Smooth muscle cell of the brain vasculature (primary cell): ENCODE results near the gene CPEB2.
"Not testable (repeated sequence)": the region's sequence is repeated elsewhere in the genome, so short reads cannot be mapped to it uniquely, and the experiment has no call there.

Experiments
- DNase-seq: peaks from one replicate; pipeline ENCODE4 v3.0.0-alpha.2; 2012; ENCODE audit warnings: low read depth, low spot score

CPEB2 gene

DNA sequence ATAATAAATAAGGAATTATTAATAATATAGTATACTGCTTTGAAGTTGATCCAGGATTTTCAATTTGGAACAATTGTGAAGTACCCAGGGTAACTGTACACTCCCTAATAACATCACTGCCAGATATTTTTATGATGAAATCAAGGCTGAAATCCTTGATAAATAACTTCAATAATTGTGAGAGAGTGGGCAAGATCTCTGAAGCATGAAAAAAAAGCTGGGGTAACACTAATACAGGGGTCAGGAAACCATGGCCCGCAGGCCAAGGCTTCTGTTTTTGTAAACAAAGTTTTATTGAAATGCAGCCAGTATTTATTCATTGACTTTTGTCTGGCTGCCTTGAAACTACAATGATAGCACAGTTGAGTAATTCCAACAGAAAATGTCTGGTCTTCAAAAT, 41.6 kb downstream of the CPEB2 start:
- DNase-seq: no peak

DNA sequence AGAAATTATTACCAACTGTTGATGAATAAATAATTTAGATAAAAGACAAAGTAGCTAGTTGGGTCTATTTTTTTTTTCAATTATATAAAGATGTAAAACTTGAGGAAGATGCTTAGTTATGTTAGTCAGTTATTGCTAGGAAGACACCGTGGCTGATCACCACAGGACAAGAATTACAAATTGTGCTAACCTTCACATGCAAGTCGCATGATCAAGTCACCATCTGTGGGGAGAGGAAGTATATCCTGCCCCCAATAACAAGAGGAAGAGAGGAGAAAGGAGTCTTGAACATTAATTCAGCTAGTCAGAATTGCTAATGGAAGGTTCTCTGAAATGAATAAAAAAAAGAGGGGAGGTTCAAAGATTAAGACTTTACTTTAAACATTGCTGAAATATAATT, 52.3 kb downstream of the CPEB2 start:
- DNase-seq: no peak

DNA sequence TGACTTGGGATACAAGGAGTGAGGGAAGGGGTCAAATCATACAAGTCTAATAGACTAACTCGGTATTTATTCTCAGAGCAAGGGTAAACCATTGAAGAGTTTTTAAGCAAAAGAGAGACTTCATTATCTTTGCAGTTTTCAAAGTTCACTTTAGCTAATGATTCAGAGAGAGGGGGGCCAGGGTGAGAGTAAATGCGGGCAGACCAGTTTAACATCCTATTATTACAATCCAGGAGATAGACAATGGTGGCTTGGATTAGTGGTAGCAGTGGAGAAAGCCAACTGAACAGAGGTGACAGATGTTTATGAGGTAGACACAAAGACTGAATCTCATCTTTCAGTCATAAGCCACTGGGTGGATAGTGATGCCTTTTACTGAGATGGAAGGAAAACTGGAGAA, 57.9 kb downstream of the CPEB2 start:
- DNase-seq: no peak

DNA sequence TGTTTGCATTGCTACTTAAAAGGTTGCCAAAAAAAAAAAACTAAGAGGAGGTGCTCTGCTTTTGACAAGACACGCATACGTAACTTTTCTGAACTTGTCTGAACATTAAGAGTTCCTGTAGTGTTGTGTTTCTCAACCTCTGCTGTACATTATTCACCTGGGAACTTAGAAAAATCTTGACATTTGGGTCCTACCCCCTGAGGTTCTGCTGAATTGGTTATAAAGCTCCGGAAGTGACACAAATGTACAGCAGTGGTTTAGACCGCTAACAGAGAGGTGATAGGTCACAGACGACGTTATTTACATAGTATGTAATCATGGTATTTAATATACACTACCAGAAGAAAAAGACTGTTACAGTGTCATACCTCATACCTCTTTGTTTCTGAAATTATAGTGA, 61.1 kb downstream of the CPEB2 start:
- peak; percentile 32 for DNase-seq

DNA sequence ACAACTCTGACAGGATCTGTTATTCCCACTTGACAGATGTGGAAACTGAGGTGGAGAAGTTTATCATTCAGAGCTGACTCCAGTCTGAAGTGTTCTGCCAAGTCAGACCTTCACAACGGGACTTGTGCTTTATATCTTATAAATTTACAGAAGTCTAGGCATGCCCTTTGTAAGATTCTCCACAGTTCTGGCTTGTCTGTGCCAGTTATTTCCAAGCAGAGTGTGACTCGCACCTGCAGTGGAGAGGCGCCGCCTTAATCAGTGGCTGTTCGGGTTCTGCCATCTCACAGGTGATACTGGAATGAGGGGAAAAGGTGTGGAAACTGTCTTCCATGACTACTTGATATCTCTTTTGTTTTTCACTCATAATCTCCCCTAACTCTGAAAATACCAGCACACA, 63.2 kb downstream of the CPEB2 start:
- no peak for DNase-seq

DNA sequence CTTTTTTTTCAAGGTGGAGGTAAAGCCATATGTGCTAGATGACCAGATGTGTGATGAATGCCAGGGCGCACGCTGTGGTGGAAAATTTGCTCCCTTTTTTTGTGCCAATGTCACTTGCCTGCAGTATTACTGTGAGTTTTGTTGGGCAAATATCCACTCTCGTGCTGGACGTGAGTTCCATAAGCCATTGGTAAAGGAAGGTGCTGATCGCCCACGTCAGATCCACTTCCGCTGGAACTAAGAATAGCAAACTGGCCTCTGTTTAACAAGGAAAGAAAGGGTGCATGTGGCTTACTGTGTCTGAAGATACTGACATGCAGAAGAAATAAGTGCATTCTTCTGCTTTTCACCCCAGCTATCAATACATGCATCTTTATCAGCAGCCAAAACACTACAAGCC, 63.9 kb downstream of the CPEB2 start:
- no peak for DNase-seq

DNA sequence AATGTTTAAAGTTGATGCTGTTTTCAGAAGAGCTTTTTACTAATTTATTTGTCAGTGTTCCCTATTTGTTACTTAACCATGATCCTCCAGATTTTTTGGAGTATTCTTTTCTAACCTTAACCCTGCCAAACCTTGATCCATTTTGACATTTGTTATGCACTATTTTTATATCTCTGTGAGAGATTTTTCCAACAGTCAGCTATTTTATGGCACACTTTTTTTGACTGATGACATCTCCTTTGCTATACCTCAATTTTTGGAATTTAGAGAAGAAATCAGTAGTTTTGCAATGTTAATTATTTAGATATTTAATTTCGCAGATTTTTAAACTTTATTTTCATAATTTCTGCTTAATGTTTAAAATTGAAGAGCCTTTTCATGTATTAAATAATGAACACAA, 66.0 kb downstream of the CPEB2 start:
- no peak for DNase-seq

DNA sequence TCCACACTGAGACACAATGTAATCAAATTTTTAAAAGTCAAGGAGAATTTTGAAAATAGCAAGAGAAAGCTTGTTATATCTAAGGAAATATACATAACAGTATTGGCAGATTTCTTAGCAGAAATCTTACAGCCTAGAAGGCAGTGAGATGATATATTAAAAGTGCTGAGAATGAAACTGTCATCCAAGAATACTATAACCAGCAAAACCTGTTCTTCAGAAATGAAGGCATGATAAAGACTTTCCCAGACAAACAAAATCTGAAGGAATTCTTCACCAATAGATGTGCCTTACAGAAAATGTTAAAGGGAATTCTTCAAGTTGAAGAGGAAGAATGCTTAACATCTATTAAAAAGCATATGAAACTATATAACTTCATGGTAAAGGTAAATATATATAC, 73.6 kb downstream of the CPEB2 start:
- no peak for DNase-seq

DNA sequence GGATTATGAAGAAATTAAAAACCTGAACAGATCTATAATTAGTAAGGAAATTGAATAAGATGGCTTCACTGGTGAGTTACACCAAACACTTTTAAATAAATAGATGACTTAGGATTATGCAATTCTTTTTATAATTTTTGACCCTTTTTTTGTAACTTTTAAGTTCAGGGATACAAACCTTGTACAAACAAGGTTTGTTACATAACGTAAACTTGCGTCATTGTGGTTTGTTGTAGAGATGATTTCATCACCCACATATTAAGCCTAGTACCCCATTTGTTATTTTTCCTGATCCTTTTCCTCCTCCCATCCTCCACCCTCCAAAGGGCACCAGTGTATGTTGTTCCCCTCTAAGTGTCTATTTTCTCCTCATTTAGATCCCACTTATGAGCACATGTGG, 75.7 kb downstream of the CPEB2 start:
- DNase-seq: peak; percentile 45

DNA sequence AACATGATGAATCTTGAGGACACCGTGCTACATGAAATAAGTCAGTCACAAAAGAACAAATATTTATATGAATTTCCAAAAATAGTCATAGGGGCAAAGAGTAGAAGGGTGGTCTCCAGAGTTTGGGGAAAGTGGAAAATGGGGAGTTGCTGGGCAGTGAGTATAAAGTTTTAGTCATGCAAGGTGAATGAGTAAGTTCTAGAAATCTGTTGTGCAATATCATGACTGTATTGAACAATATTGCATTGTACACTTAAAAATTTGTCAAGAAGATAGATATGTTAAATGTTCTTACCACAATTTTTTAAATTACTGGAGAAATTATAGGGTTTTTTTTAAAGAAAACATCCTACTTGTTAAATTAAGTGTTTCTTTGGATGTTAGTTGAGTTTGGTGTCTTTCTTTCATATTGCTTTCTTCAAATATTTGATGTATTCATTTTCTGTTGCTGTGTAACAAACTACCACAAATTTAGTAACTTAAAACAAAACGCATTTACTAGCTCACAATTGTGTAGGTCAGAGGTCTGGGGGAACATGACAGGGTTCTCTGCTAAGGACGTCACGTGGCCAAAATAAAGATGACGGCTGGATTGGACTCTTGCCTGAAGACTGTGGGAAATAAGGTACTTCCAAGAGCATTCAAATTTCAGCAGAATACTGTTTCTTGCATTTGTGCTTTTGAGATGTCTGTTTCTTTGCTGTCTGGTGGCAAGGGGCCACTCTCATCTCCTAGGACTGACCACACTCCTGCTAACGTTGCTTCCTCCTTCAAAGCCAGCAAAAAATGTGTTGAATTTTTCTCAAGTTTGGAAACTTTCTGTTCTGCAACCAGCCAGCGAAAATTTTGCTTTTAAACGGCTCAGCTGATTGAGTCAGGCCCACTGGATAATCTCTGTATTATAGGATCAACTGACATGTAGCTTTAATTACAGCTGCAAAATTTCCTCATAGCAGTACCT, 76.7 kb downstream of the CPEB2 start:
- no peak for DNase-seq

DNA sequence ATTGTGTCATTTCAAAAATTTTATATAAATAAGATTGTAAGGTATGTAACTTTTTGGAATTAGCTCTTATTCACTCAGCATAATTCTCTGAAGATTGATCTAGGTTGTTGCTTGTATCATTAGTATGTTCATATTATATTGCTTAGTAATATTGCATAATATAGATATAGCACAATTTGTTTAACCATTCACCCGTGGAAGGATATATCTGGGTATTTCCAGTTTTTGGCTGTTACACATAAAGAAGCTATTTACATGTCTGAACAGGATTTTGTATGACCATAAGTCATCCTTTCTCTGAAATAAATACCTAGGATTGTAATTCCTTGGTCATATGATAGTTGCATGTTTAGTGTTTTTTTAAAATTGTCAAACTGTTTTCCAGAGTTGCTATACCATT, 82.5 kb downstream of the CPEB2 start:
- DNase-seq: no peak

DNA sequence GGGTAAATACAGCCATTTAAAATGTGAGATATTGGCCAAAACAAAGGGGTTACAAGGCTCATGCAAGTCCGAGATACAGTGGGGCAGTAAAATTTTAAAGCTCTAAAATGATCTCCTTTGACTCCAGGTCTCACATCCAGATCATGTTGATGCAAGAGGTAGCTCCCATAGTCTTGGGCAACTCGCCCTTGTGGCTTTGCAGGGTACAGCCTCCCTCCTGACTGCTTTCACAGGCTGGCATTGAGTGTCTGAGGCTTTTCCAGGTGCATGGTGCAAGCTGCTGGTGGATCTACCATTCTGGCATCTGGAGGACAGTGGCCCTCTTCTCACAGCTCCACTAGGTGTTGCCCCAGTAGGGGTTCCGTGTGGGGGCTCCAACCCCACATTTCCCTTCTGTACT, 83.5 kb downstream of the CPEB2 start:
- not testable (repeated sequence) for DNase-seq

DNA sequence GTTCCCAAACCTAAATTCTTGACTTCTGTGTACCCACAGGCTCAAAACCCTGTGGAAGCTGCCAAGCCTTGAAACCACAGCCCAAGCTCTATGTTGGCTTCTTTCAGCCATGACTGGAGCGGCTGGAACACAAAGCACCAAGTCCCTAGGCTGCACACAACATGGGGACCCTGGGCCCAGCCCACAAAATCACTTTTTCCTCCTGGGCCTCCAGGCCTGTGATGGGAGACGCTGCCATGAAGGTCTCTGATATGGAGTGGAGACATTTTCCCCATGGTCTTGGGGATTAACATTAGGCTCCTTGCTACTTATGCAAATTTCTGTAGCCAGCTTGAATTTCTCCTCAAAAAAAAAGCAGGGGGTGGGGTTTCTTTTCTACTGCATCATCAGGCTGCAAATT, 84.0 kb downstream of the CPEB2 start:
- DNase-seq: not testable (repeated sequence)

DNA sequence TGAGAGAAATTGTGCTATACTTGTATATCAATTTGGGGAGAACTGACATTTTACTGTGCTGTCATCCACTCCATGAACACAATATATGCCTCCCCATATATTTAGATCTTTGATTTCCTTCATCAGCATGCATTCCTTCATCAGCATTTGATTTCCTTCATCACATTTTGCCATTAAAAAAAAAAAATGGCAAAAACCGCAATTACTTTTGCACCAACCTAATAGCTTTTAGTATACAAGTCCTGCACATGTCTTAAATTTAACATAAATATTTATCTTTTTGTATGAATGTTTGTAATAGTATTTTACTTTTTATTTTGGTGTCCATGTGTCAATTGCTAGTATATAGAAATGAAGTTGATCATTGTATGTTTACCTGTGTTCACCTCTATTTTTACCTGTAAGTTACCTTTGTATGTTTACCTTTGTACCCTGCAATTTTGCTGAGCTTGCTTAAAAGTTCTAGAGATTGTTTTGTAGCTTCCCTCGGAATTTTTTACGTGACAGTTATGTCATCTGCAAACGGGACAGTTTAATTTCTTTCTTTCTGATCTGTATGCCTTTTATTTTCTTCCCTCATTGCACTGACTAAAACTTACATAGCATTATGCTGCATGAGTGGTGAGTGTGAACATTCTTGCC, 86.2 kb downstream of the CPEB2 start:
- DNase-seq: no peak

DNA sequence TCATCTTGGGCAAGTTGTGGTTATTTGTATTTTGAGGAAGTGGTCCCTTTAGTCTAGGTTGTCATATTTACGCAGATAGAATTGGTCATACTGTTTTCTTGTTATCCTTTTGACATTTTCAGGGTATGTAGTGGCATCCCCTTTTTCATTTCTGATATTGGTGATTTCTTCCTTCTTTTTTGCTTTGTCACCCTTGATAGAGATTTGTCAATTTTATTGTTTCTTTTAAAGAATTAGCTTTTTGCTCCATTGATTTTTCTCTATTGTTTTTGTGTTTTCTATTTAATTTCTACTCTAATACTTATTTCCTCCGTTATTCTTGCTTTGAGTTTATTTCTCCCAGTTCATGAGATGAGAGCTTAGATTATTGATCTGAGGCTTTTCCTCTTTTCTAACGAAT, 87.7 kb downstream of the CPEB2 start:
- DNase-seq: no peak

DNA sequence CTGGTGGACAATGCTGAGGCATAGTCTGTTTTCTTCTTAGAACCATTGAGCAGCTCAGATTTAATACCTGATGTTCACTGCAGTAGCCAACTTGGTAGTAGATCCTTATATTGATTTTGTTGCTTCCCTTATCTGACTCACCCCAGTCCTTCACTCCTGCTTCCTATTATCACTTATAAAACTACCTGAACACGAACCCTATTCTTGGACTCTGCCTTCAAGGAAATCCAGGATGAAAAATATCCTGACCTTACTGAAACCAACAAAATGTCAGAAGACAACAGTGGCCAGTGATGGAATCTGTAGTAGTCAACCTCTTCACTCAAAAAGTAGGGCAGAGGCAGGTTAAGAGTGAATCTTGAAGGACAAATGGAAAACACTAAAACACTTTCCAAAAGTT, 98.1 kb downstream of the CPEB2 start:
- DNase-seq: no peak

DNA sequence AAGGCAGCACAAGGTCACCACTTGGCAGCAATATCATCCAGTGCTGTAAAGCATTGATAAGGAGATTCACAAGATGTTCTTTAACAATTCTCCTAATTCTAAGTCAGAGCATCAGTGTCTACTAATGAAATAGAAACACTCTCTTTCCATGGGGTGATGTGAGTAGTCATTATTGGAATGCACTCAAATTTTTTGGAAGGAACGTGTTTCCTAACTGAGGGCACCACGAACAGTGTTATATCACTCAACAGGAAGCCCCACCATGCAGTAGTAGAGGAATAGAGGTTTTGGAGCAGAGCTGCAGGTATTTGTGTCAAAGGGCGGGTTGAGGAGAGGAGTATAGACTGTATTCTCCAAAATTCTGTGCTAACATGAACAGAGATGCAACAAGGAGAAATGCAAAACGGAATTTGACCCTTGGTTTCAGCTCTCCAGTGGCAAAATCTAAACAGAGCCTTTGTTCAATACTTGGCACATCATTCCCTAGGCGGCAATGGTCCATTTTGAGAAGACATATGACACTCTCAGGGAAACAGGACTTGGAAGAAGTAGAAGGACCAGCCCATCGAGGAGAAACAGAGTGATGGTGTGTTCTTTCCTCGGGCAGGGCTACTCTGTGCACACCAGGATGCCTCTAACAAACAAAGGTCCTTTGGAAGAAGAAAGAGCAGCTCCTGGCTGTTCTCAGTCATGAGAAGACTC, 98.9 kb downstream of the CPEB2 start:
- DNase-seq: no peak

DNA sequence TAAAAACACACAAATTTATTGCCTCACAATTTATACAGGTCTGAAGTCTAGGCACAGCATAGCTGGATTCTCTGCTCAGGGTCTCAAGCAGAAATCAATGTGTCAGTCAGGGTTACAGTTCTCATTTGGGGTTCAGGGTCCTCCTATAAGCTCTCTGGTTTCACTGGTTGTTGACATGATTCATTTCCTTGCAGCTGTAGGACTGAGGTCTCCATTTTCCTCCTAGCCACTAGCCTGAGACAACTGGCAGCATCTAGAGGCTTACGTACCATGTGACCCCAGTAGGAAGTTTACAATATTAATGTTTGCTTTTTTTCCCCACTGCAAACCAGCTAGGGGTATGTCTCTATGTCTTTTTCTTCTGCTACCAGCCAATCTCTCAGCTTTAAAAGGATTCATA, 102.5 kb downstream of the CPEB2 start:
- DNase-seq: no peak

DNA sequence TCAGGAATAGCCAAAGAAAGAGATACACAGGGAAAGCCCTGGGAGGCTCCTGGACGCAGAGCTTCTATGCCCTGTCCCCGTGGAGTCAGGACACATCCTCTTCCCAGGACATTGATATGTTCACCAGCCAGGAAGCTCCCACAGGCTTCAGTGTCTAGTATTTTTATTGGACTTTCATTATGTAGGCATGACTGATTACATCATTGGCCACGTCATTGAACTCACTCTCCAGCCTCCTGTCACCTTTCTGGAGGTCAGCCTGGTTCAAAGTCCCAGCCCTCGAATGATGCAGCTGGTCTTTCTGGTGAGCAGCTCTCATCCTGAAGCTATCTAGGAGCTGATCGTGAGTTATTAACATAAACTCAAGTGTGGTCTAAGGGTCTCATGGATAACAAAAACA, 104.1 kb downstream of the CPEB2 start:
- DNase-seq: no peak

DNA sequence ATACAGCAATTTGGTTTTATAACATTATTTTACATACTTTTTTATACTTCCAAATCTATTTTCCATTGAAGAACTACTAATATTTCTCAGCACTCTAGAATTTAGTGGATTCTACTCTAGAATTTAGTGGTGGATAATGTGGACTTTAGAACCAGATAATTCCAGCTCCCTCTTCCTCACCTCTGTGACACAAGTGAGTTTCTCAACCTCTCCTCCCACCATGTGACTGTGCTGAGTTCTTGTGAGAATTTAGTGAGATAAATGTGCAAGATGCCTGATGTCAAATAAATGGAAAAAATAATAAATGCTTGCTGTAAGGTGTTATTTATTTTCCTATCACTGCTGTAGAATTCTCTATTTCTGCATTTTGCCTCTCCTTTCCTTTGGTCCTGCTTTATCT, 107.3 kb downstream of the CPEB2 start:
- no peak for DNase-seq

DNA sequence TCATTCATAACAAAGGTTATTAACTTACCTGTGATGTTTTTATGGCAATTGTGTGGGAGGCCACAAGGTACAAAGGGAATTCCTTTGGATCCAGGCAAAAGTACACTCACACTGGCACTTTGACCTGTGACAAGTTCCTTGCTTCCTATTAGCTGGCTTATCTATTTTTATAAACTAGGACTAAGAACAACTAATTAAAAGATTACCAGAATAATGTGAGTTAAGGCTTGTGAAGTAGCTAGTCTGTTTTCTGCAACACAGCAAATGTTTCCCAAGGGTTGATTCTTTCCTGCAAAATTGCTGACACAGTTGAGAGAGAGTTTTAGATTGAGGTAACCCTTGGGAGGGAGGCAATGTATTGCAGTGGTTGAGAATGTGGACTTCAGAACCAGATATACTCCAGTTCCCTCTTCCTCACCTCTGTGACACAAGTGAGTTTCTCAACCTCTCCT, 107.9 kb downstream of the CPEB2 start:
- DNase-seq: no peak

DNA sequence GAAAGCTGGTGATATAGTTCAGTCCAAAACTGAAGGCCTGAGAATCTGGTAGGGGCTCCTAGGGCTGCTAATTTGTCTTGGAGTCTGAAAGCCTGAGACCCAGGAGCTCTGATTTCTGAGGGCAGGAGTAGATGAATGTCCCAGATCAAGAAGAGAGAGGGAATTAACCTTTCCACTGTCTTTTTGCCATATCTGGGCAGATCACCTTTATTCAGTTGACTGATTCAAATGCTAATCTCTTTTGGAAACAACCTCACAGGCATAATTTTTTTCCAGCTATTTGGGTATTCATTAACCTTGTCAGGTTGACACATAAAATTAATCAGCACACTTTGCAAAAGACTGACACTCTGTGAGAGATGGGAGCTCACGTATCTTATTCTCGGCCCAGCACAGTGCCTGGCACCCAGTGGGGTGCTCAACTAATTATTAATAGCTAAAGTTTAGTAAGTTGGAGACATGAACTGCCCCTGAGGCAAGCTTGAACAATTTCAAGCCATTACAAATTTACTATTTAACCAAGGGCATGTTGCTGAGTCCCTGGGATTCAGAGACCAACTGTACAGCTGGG, 114.3 kb downstream of the CPEB2 start:
- no peak for DNase-seq
